SU-DHL-6 (cell line): ENCODE measurements around the gene SUV39H1.

Experiments used
- H2AFZ ChIP-seq: fragments of 200-600 bp; sonication (generic); 2 replicates; pipeline ENCODE4 v1.6.1; 2014; ENCODE audit warnings: low read depth, mild to moderate bottlenecking, moderate library complexity, mixed read lengths, antibody characterized with exemption, low read length; ENCODE audit not compliant: severe bottlenecking
- H3F3A ChIP-seq: fragments of 200-600 bp; shearing (Covaris generic); 2 replicates; pipeline ENCODE4 v1.6.0; 2016; ENCODE audit warnings: antibody characterized with exemption, mild to moderate bottlenecking; ENCODE audit not compliant: insufficient read depth
- H3K27ac ChIP-seq: fragments of 200-600 bp; sonication (generic); 2 replicates; pipeline ENCODE4 v1.5.1; 2016; ENCODE audit warnings: low read depth, mild to moderate bottlenecking, low read length, moderate library complexity, mixed read lengths
- H3K27me3 ChIP-seq: fragments of 200-600 bp; sonication (generic), shearing (Covaris generic); 2 replicates; pipeline ENCODE4 v1.6.0; 2014; ENCODE audit warnings: mild to moderate bottlenecking, low read length
- H3K36me3 ChIP-seq: fragments of 200-600 bp; sonication (generic); 2 replicates; pipeline ENCODE4 v1.6.1; 2014; ENCODE audit warnings: mild to moderate bottlenecking, low read length, mixed read lengths
- H3K4me2 ChIP-seq: fragments of 300-600, 200-600 bp; shearing (Covaris generic), sonication (generic); 2 replicates; pipeline ENCODE4 v1.6.0; 2014; ENCODE audit warnings: low read length, low read depth, mild to moderate bottlenecking; ENCODE audit not compliant: poor library complexity, severe bottlenecking
- H3K4me3 ChIP-seq: fragments of 200-600 bp; sonication (generic); 2 replicates; pipeline ENCODE4 v1.5.1; 2014; ENCODE audit warnings: antibody characterized with exemption, low read length, mild to moderate bottlenecking, mixed read lengths; ENCODE audit not compliant: insufficient read depth, poor library complexity, severe bottlenecking
- H3K79me2 ChIP-seq: fragments of 200-600 bp; sonication (generic); 2 replicates; pipeline ENCODE4 v1.6.1; 2014; ENCODE audit warnings: mild to moderate bottlenecking, low read length, moderate library complexity; ENCODE audit not compliant: insufficient read depth
- H3K9ac ChIP-seq: fragments of 200-600 bp; sonication (generic); 2 replicates; pipeline ENCODE4 v1.7.0; 2014; ENCODE audit warnings: mild to moderate bottlenecking, low read length
- H3K9me2 ChIP-seq: fragments of 200-600 bp; sonication (generic); replicated peaks from 2 replicates; pipeline ENCODE4 v1.6.1; 2014; ENCODE audit warnings: low read length; ENCODE audit not compliant: insufficient read depth
- H3K9me3 ChIP-seq: fragments of 200-600 bp; sonication (generic); 2 replicates; pipeline ENCODE4 v1.6.1; 2014; ENCODE audit warnings: low read length, mixed read lengths; ENCODE audit not compliant: insufficient read depth
- H4K20me1 ChIP-seq: fragments of 200-600 bp; sonication (generic); 2 replicates; pipeline ENCODE4 v1.6.1; 2014; ENCODE audit warnings: low read depth, mild to moderate bottlenecking, antibody characterized with exemption, low read length, moderate library complexity, mixed read lengths
- CTCF ChIP-seq: fragments of 200-600 bp; sonication (generic); IDR thresholded peaks from one replicate; pipeline ENCODE4 v1.5.1; 2017; ENCODE audit warnings: antibody characterized with exemption, mild to moderate bottlenecking, low read length, moderate library complexity; ENCODE audit not compliant: insufficient read depth, poor library complexity, severe bottlenecking
- EZH2phosphoT487 ChIP-seq: fragments of 200-600 bp; sonication (generic), shearing (Covaris generic); conservative IDR thresholded peaks from 2 replicates; pipeline ENCODE4 v1.6.1; 2018; ENCODE audit warnings: mild to moderate bottlenecking, antibody characterized with exemption, low read length, moderate library complexity, mixed read lengths

SUV39H1 gene

GRCh38 chrX:48713847-48714246 lies 17.3 kb downstream of the SUV39H1 start:
- TF ChIP-seq CTCF (no peak), EZH2phosphoT487 (no peak)
- Histone ChIP-seq H4K20me1 (no peaks in the 10 kb centered on the region), H3K9me3 (no peaks in the 10 kb centered on the region), H3F3A (no peaks in the 10 kb centered on the region), H3K4me2 (no peak overlapping the region), H3K36me3 (no peaks in the 10 kb centered on the region), H2AFZ (no peak overlapping the region), H3K4me3 (no peak overlapping the region), H3K9ac (no peak overlapping the region), H3K79me2 (no peaks in the 10 kb centered on the region), H3K9me2 (no peaks in the 10 kb centered on the region), H3K27me3 (no peaks in the 10 kb centered on the region), H3K27ac (no peak overlapping the region)

- no peak overlapping the region for H3K4me3 ChIP-seq
- TF ChIP-seq EZH2phosphoT487, result no peak
- no peak for TF ChIP-seq CTCF
- H3K27me3 ChIP-seq, result no peaks in the 10 kb centered on the region
- no peaks in the 10 kb centered on the region for H4K20me1 ChIP-seq
- no peaks in the 10 kb centered on the region for H3K9me2 ChIP-seq
- H3K27ac ChIP-seq, result no peak overlapping the region
- H3F3A ChIP-seq, result no peaks in the 10 kb centered on the region
- no peak overlapping the region for H2AFZ ChIP-seq
- no peak overlapping the region for H3K9ac ChIP-seq
- H3K36me3 ChIP-seq, result no peaks in the 10 kb centered on the region
- H3K4me2 ChIP-seq, result no peak overlapping the region
- no peaks in the 10 kb centered on the region for H3K9me3 ChIP-seq
- no peaks in the 10 kb centered on the region for H3K79me2 ChIP-seq
These were observed 18.0 kb downstream of the SUV39H1 start for GRCh38 chrX:48714573-48714972.

- Histone ChIP-seq H3K9ac (no peak overlapping the region), H4K20me1 (no peaks in the 10 kb centered on the region), H3K4me2 (no peak overlapping the region), H3K79me2 (no peaks in the 10 kb centered on the region), H3K27ac (no peak overlapping the region), H3K9me2 (no peaks in the 10 kb centered on the region), H3K4me3 (no peak overlapping the region), H3F3A (no peaks in the 10 kb centered on the region), H3K36me3 (no peaks in the 10 kb centered on the region), H3K9me3 (no peaks in the 10 kb centered on the region), H2AFZ (no peak overlapping the region), H3K27me3 (no peaks in the 10 kb centered on the region)
- TF ChIP-seq EZH2phosphoT487, result no peak
- TF ChIP-seq CTCF, result no peak
These were observed 18.5 kb downstream of the SUV39H1 start for GRCh38 chrX:48715072-48715471.
